GM12875 (cell line): ENCODE data around the gene ADRA2A.

Experiments
- H3K4me3 ChIP-seq: one replicate; pipeline ENCODE4 v1.5.1; 2011; ENCODE audit warnings: low read depth, low read length, control low read depth
- TF ChIP-seq, protein P1 (sequence below): IDR thresholded peaks from 2 replicates; pipeline ENCODE4 v1.5.1; 2011; ENCODE audit warnings: low read depth, mild to moderate bottlenecking, control low read depth, inconsistent platforms, low read length, moderate library complexity, borderline replicate concordance; ENCODE audit not compliant: insufficient read depth

Gene ADRA2A

DNA sequence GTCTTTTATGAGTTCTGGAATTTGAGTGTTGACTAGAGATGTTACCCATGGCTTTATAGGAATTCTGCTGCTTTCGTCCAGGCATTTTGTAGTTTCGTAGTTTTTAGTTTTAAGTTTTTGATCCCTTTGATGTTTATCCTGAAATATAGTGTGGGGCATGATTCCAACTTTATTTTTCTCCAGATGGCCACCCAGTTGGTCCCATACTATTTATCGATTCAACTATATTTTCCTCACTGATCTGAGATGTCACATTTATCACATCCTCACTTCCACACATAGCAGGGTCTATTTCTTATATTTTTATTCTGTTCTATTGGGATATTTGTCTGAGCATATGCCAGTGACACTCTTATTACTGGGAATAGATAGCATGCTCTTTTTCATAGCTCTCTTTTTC, 33.9 kb downstream of the ADRA2A start:
- H3K4me3 ChIP-seq, result no peak overlapping the region
- TF ChIP-seq, protein P1, sequence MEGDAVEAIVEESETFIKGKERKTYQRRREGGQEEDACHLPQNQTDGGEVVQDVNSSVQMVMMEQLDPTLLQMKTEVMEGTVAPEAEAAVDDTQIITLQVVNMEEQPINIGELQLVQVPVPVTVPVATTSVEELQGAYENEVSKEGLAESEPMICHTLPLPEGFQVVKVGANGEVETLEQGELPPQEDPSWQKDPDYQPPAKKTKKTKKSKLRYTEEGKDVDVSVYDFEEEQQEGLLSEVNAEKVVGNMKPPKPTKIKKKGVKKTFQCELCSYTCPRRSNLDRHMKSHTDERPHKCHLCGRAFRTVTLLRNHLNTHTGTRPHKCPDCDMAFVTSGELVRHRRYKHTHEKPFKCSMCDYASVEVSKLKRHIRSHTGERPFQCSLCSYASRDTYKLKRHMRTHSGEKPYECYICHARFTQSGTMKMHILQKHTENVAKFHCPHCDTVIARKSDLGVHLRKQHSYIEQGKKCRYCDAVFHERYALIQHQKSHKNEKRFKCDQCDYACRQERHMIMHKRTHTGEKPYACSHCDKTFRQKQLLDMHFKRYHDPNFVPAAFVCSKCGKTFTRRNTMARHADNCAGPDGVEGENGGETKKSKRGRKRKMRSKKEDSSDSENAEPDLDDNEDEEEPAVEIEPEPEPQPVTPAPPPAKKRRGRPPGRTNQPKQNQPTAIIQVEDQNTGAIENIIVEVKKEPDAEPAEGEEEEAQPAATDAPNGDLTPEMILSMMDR, result no peak

GRCh38 chr10:111112333-111112732, 35.5 kb downstream of the ADRA2A start:
- no peak overlapping the region for H3K4me3 ChIP-seq
- TF ChIP-seq, protein P1, result no peak

GRCh38 chr10:111113238-111113960, 36.6 kb downstream of the ADRA2A start:
- no peak overlapping the region for H3K4me3 ChIP-seq
- TF ChIP-seq, protein P1, result no peak

- TF ChIP-seq, protein P1, result no peak
- H3K4me3 ChIP-seq, result no peak overlapping the region
Observed at GRCh38 chr10:111113961-111114757, 37.3 kb downstream of the ADRA2A start.

- no peak overlapping the region for H3K4me3 ChIP-seq
- TF ChIP-seq, protein P1, result no peak
Observed at GRCh38 chr10:111114758-111115500, 38.1 kb downstream of the ADRA2A start.

GRCh38 chr10:111116211-111116610, 39.4 kb downstream of the ADRA2A start:
- TF ChIP-seq, protein P1, result no peak
- no peak overlapping the region for H3K4me3 ChIP-seq
